Progenitor cell of endocrine pancreas (in vitro differentiated cells): ENCODE data around the gene RBPMS2. TPM values are rescaled to one million over a fixed set of nuclear protein-coding genes. Genes with fewer than 3 reads are reported as not detected.

ENCODE experiments used
- DNase-seq: peaks from one replicate; pipeline ENCODE4 v3.0.0; 2021; ENCODE audit warnings: low spot score; ENCODE audit not compliant: unreplicated experiment
- H3K27ac Mint-ChIP-seq: 2 replicates; pipeline ENCODE4 v1.8.0; 2021; ENCODE audit warnings: mild to moderate bottlenecking, moderate library complexity, mixed read lengths
- H3K27me3 Mint-ChIP-seq: 2 replicates; pipeline ENCODE4 v1.8.0; 2021; ENCODE audit warnings: mixed read lengths
- H3K36me3 Mint-ChIP-seq: 2 replicates; pipeline ENCODE4 v1.8.0; 2022; ENCODE audit warnings: mixed read lengths; ENCODE audit not compliant: insufficient read depth
- H3K4me1 Mint-ChIP-seq: 2 replicates; pipeline ENCODE4 v1.8.0; 2021; ENCODE audit warnings: low read depth, mixed read lengths
- H3K4me3 Mint-ChIP-seq: 2 replicates; pipeline ENCODE4 v1.8.0; 2021; ENCODE audit warnings: low read depth, mild to moderate bottlenecking, moderate library complexity, mixed read lengths
- H3K9me3 Mint-ChIP-seq: 2 replicates; pipeline ENCODE4 v1.8.0; 2021; ENCODE audit warnings: low read depth, mixed read lengths
- CTCF ChIP-seq: fragments of 200-600 bp; sonication (generic); IDR thresholded peaks from one replicate; pipeline ENCODE4 v1.5.0; 2021; ENCODE audit warnings: antibody characterized with exemption, mild to moderate bottlenecking; ENCODE audit not compliant: unreplicated experiment
- total RNA-seq: library from RNA; stranded (reverse); gene quantifications from 2 replicates; pipeline ENCODE4 v1.2.1, GENCODE V29; 2021

The RBPMS2 gene
- total RNA-seq, 1 donor from 2014 or later, result 39.8 TPM

- no peaks in the 10 kb centered on the region for H3K27me3 Mint-ChIP-seq
- H3K36me3 Mint-ChIP-seq, result peaks cover 3% of the 10 kb centered on the region
- peak overlapping the region; percentile 37 for H3K27ac Mint-ChIP-seq
- TF ChIP-seq CTCF, result no peak
- H3K9me3 Mint-ChIP-seq, result no peaks in the 10 kb centered on the region
- H3K4me3 Mint-ChIP-seq, result no peak overlapping the region
- no peaks in the 10 kb centered on the region for H3K4me1 Mint-ChIP-seq
- no peak for DNase-seq
These were observed 21.8 kb downstream of the RBPMS2 start for GRCh38 chr15:64753480-64754185.

GRCh38 chr15:64751464-64751863, 23.9 kb downstream of the RBPMS2 start:
- Mint-ChIP-seq H3K27ac (no peak overlapping the region), H3K27me3 (no peaks in the 10 kb centered on the region)

GRCh38 chr15:64749999-64750657, 25.3 kb downstream of the RBPMS2 start:
- Mint-ChIP-seq H3K27ac (no peak overlapping the region), H3K36me3 (peaks cover 4% of the 10 kb centered on the region), H3K27me3 (no peaks in the 10 kb centered on the region), H3K4me3 (no peak overlapping the region), H3K9me3 (no peaks in the 10 kb centered on the region), H3K4me1 (no peaks in the 10 kb centered on the region)
- no peak for DNase-seq
- no peak for TF ChIP-seq CTCF

More at GRCh38 chr15:64751464-64751863, 23.9 kb downstream of the RBPMS2 start:
- Mint-ChIP-seq H3K4me1 (no peaks in the 10 kb centered on the region), H3K9me3 (no peaks in the 10 kb centered on the region), H3K4me3 (no peak overlapping the region), H3K36me3 (peaks cover 5% of the 10 kb centered on the region)
- TF ChIP-seq CTCF, result no peak
- DNase-seq, result no peak

- no peak for DNase-seq
- H3K9me3 Mint-ChIP-seq, result no peaks in the 10 kb centered on the region
- no peak for TF ChIP-seq CTCF
- H3K27me3 Mint-ChIP-seq, result no peaks in the 10 kb centered on the region
- no peak overlapping the region for H3K27ac Mint-ChIP-seq
- no peaks in the 10 kb centered on the region for H3K4me1 Mint-ChIP-seq
- no peak overlapping the region for H3K4me3 Mint-ChIP-seq
- H3K36me3 Mint-ChIP-seq, result peaks cover 4% of the 10 kb centered on the region
These were observed 26.2 kb downstream of the RBPMS2 start for GRCh38 chr15:64749167-64749566.

- Mint-ChIP-seq H3K4me1 (no peaks in the 10 kb centered on the region), H3K9me3 (no peaks in the 10 kb centered on the region), H3K4me3 (no peak overlapping the region), H3K27ac (peak overlapping the region; percentile 29), H3K36me3 (peaks cover 6% of the 10 kb centered on the region), H3K27me3 (no peaks in the 10 kb centered on the region)
- no peak for DNase-seq
- no peak for TF ChIP-seq CTCF
These were observed 27.1 kb downstream of the RBPMS2 start for GRCh38 chr15:64748251-64748650.
